SKM-1 treated with dmso at 0.1 percent for 144 hours (cell line): ENCODE results near the gene B3GALT6.

ENCODE experiments used
- DNase-seq: peaks from one replicate; lab custom pipeline; 2025; ENCODE audit not compliant: unreplicated experiment; lab: John Stamatoyannopoulos, UW

B3GALT6 gene

DNA sequence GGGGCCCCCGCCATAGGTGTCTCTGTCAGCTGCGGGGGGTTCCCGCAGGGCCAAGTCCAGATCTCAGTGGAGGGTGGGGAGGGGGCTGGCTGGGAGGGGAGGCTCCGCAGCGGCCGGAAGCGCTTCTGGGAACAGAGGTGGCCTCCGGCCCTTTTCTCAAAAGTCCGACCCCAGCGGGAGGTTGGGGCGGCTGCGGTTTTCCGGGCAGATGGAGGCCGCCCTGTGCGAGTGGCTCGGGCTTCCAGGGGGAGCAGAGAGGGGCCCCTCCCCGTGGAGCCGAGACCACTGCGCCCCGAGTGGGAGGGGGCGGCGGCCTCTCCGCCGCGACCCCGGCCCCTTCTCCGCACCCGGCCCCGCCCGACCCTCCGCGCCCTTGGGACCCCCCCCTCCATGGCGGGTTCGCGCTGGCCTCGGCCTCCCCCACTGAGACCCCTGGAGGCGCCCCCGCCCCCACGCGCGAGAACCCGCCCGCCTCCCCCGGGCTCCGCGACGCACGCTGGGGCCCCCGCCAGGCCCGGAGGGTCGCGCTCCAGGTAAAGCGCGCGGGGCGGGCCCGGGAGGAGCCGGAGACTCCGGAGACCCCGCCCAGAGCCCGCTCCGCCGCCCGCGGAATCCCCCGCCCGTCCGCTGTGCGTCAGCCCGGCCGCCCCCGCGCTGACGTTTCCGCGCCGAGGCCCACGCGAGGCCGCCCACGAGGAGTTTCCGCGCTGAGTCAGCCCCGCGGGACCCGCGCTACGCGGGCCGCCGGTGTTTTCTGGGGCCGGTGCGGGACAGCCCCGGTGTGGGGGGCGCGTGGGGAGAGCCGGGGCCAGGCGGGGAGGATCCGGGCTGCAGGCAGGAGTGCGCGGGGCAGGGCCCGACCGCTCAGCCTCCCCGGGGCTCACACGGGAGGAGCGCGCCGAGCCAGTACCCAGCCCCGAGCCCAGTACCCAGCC lies 30.9 kb upstream of the B3GALT6 start:
- no peak for DNase-seq

DNA sequence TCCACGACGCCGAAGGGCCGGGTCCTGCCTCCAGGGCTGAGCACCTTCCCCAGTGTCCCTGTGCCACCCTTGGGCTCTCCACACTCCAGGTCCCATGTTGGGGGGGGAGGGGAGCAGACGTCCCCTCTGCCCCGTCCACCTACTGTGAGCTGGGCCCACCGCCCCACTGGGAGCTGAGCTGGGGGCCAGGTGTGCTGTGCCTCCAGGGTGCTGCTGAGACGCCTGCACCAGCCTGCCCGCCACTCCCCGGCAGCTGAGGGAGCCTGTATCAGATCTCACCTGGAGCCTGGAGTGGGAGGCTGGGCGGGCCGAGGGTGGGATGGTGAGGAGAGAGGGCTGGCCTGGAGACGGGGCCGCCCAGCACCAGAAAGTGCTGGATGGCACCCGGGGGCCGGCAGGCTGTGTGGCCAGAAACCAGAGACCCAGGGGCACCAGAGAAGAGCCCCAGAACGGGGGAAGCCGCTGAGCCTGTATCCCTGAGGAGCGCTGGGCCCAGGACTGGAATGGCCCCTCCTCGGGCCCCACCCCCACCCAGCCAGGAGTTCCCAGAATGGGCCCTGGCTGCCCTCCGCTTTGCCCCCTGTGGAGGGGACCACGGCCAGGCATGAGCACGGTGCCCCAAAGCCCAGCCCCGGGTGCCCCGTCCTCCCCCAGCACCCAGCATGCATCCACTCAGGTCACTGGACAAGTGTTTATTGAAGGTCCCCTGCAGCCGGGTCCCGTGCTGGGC lies 29.0 kb upstream of the B3GALT6 start:
- DNase-seq: no peak

DNA sequence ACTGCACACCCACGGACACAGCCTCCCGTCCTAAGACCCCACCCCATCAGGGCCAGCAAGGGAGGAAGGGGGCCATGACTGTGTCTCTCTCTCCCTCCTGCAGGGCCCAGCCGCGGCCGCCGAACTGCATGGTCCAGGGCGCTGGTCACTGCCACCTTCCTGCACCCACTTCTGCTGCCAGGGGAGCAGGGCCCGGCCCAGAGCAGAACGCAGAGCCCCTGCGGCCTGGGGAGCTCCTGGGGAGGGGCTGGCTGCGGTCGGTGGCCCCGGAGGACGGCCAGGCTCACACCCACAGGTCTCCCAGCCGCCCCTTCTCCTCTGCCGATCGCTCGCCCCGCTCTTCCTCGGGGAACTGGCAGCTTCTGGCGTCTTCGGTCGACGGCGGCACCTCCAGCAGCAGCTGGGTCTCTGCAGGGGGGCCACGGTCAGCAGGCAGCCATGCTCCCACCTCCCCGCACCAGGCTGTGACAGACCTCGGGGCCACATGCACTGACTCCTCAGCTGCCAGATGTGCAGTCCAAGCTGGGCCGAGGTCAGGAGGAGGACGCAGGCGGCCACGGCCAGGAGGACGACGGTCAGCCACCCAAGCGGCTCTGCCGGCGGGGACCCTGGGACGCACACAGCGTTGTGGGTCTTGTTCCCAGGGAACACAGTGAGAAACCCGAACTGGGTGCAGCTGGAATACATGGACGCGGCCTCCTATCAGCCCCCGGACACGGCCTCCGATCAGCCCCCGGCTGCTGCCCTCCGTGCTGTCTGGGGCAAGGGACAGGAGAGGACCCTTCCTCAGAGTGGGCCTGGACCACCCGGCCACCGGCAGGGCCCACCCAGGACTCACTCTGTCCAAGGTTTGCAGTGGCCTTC lies 28.2 kb upstream of the B3GALT6 start:
- DNase-seq: no peak

DNA sequence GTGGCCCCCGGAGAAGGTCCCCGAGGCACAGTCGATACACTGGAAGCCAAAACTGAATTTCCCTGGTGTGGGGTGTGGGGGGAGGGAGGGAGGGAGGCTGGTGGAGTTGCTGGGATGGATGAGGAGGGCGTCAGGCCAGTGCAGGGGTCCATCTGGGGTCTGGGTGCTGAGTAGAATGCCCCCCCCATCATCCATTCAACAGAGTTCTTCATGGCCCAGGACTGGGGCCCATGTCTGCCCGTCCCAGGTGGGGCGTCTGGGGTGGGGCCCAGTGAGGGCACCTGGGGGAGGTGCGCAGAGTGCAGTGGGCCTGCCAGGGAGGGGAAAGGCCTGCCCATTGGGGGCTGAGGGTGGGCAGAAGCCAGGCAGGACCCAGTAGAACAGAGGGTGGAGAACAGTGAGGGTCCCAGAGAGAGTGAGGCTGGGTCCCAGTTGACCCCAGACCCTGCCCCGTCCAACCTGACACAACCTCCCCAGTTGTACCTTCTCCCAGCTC lies 27.6 kb upstream of the B3GALT6 start:
- no peak for DNase-seq

DNA sequence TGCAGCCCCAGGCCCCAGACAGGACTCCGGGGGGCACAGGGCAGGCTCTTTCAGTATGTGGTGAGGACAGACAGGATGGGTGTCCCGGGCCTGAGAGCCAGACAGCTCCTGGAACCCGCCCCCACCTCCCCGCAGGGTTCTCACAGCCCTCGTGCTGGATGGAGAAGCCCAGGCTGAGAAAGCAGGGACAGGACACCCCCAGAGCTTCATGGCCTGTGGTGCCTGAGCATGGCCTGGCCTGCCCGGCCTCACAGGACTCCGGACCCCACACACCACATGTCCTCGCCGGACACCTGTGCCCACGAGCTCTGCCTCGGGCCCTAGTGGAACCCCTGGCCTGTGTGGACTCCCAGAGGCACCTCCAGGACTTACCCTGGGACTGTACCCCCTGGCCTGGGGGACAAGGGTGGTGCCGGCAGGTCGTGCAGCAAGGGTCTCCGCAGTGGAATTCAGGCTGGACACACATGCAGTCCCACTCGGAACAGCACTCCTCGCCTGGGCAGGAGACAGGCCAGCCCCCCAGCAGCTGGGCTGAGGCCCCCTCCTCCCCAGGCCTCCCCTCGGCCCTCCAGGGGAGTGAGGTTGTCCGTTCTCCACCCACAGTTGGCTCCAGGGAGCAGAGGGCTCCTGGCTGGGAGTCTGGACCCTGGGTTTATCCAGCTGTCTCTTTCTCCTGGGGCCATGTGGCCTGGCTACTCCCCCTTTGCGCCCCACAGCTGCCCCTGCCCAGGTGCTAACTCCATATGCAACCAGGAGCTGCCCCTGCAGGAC lies 26.9 kb upstream of the B3GALT6 start:
- DNase-seq: no peak

DNA sequence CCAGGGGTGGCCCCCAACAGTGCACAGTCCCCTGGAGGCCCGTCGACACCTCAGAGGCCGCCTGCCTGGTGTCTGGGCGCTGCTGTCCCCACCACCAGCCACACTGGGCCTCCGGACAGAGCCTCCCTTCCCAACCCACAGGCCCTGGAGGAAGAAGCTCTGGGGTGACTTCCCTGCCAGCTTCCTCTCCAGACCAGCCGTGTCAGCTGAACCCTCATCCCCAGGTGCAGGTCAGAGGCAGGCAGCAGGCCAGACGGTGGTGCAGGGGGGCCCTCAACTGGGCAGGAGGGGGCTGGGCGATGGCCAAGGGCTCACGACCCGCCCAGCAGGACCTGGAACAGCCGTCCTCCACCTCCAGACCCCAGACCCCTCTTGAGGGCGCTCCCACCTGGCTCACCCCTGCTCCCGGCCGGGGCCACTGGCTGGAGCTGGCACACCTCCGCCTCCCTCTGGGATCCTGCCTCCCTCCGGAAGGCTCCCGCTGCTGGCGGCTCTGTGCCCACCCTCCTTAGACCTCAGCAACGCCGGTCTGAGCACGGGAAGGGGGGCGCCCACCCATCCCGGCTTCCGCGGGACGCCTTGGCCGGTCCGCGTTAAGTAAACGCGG lies 26.2 kb upstream of the B3GALT6 start:
- no peak for DNase-seq

DNA sequence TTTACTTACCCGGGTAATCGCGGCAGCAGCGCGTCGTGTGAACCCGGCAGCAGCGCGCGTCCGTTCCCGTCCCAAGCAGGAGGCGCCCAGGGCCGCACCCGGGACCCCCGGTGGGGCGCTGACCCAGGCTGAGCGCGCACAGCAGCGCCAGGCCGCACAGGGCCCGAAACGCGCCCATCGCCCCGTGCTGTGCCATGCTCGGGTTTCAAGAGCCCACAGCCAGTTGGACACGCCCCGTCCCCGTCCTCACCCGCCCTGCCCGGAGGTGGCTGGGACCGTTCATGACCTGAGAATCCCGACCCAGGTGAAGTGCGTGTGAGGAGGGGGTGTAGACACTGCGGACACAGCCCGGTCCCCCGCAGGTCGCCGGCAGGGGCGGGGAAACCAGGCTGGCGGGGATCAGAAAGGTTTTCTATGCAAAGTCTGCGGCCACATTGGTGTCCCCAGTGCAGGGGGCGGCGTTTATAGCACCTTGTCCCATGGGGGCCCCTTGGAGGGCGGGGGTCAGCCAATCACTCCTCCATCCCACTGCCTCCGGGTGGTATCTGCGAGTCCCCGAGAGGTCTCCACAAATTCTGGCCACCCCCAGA lies 25.6 kb upstream of the B3GALT6 start, which contains the start of gene TNFRSF18:
TSS of gene TNFRSF18 (minus strand) at position 217 of the 590 bp plus-strand sequence. CDS start at position 196, 21 bp downstream.
- no peak for DNase-seq

DNA sequence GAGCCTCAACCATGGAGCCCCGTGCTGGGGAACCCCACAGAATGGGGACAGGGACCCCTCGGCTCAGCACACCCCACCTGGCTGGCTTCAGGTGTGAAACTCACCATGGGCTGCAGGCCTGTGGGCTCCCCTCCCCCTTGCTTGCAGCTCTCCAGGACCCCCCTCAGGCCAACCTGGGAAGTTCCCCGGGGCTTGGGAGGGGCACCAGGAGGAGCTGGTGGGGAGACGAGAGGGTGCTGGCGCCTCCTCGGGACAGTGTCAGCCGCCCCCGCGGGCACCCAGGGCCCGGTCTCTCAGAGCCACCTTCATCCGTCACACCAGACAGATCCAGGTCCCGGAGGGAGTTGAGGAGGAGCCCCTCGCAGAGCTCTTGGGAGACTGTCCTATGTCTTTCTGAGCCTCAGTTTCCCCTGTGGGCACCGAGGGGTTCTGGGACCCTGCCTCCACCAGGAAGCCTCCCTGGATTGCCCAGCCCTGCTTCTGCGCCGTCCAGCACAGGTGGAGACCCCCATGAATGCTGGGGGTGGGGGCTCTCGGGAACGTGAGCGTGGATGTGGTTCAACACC lies 25.0 kb upstream of the B3GALT6 start:
- no peak for DNase-seq

DNA sequence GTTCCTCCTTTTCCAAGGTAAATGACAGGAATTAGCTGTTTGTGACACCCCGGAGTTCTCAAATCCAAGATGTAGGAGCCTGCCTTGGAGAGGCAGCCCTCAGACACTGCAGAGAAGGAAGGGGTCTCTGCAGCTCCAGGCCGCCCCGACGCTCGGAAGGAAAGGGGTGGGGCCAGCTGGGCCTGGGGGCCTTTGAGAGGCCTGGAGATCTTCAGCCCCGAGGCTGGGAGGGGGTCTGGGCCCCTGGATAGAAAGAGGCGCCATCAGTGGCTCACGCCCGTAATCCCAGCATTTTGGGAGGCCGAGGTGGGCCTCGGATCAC lies 24.5 kb upstream of the B3GALT6 start:
- no peak for DNase-seq

DNA sequence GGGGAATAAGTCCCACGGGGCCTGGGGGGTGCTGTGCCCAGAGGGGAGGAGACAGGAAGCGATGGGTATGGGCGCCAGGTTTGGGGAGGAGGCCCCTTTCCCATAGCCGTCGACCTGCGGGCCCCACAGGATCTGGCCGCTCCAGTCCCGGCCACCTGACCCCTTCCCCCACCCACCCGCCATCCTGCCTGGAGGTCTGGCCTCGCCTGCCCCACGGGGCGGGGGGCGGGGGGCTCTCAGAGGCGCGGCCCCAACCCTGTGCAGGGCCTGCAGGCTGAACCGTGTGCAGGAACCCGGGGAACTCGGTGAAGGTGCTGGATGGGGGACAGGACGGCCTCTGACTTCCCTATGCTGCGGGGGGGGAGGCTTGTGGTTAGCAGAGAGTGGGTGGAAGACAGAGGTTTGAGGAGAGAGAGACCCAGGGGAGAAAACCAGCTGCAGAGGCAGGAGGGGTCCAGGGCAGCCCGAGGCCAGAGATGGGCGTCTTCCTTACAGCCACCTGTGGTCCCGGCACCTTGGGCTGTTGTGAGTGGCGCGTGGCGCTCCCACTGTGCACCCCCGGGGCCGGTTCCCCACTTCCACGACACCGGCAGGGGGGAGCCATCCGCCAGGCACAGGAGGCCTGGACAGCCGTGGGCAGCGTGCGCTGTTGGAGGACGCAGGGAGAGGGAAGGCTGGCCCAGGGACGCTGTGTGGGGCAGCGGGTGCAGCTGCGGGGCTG lies 23.2 kb upstream of the B3GALT6 start:
- DNase-seq: peak; percentile 8

DNA sequence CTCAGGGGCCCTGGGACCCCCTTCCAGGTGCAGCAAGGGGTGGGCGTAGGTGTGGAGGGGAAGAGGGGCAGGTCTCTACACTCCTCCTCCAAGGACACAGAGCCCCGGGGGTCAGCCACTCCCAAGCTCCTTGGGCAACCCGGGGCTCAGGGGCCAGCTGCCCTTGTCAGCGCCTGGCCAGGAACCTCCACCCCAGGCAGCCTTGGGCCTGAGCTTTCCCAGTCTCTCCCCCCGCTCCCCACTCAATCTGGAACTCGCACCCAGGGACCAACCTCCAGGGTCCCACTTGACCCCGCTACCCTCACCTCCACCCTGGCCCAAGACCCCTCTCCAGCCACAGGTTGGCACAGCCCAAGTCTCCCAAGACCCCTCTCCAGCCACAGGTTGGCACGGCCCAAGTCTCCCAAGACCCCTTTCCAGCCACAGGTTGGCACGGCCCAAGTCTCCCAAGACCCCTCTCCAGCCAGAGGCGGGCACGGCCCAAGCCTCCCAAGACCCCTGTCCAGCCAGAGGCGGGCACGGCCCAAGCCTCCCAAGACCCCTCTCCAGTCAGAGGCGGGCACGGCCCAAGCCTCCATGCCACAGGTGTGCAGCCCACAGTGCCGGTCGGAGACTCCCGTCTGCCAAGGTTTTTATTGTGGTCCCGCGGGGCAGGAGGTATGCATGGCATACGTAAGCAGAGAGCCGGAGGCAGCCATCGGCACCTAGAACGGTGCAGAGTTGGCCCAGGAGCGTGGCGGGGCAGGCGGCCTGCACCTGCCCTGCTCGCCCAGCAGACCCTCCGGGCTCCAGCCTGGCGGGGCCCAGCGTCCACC lies 21.1 kb upstream of the B3GALT6 start:
- no peak for DNase-seq

DNA sequence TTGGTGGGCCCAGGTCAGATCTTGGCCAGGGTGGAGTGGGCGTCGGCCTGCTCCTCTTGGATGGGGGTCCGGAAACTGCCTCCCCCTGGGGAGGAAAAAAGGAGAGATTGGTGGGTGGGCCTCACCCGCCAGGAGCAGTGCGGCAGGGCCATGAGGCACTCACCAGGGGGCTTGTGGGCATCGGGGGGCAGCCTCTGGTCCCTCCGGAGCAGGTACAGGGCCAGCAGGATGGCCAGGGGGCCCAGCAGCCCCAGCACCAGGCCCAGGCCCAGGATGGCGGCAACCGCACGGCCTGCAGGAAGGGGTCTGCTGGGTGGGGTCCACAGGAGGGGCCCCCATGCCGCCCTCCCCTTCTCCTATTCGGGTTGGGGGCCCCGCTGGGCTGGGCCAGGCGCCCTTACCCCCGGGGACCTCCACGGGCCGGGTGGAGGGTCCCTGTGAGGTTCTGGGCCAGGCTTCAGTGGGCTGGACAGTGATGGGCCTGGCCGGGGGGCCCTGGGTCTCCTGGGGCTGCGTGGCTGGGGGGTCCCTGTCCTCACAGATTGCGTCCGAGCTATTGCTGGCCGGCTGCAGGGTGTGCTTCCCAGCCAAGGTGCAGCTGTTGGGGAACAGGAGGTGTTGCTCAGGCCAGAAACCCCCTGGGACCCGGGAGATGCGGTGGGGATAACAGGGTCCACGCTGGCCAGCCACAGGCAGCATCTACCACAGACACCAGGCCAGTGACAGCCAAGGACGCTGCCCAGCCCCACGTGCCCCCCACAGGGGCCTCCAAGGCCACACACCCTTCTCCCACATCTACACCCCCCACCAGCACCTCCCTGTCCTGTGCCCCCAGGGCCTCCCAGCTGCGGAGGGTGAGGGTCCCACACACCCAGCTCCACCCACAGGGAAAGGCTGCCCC lies 20.2 kb upstream of the B3GALT6 start:
- no peak for DNase-seq

DNA sequence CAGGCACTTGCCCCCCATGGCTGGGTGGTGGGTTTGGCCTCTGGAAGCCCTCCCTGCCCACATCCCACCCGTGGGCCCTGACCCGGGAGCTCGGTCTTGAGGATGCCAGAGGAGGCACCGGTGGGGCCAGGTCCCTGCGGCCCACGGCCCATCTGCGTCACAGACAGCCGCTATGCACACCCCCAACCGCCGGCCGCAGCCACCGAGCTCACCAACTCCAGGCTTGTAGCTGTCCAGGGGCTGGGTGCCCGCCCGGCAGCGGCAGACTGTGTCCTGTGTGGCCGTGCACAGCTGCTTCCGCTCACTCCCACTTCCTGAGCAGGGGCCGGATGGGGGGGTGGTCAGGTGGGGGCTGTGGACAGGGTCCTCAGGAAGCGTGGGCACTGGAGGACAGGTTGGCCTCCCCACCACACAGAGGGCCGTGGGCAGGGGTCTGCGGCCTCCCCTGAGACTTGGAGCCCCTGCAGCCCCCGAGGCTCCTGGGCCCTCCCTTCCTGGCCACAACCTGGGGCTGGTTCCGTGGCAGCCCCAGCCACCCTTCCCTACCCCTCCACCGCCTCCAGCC lies 19.2 kb upstream of the B3GALT6 start:
- no peak for DNase-seq

DNA sequence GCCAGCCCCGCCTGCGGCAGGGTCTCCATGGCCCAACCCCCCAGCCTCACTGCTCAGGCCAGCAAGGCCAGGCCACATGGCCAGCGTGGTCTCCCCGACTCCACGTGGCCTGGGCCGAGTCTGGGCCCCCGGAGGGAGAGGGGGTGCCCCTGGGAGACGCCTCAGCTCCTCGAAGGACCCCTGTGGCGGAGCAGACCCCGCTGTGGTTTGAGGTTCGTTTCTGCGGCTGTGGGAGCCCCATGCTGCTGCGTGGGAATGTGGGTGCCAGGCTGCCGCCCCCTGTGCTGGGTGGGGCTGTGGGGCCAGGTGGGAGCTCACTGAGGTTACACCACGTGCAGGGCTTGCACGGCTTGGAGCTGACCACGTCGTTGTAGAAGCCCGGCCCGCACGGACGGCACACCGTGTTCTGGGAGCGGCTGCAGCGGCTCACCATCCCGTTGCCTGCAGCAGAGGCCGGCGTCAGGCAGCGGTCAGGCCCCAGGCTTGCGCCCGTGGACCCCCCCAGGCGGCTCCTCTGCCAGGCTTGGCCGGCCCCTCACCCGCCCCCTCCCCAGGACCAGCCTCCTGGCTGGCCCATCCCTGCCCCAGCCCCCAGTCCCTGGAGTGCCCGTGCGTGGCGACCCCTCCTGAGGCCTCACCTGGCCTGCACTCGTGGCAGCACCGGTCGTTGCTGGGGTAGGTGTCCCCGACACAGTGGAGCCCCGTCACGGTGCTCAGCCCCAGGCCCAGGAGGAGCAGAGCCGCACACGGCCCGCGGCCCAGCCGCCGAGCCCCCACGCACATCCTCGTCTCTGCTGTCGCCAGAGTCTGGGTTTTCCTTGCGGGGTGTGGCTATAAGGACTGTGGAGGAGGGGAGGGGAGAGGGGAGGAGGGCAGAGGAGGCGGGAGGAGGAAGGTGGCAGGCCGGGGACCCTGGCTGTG lies 18.4 kb upstream of the B3GALT6 start, which contains the start of gene TNFRSF4:
TSS of gene TNFRSF4 (minus strand) at position 809 of the 921 bp plus-strand sequence. CDS start at position 783, 26 bp downstream.
- no peak for DNase-seq

DNA sequence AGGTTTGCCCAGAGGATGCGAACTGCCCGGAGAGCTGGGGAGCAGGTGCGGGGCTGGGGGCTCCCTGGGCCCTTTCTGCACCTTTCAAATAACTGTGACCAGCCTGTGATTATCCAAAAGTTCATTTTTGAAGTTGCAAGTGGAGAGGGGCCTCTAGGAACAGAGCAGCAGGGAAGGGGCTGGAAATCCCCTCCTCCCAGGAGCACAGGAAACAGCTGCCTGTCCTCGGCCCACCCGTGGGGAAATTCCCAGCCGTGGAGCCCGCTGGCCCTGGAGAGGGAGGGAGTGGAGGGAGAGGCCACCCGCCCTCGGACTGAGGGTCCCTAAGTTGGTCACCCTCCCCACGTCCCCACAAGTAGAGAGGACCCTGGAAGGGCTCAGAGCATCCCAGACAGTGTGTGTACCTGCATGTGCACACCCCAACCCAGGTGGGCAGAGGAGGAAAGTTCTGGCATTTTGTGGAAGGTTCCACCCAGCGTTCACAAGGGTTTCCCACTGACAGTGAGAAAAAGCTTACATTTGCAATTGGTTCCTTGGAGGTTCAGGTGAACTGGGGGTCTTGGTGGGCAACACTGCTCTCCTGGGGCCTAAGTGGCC lies 16.9 kb upstream of the B3GALT6 start:
- DNase-seq: no peak
